H1 (cell line): ENCODE results near the gene FAHD1. TPM values are rescaled to one million over a fixed set of nuclear protein-coding genes. Genes with fewer than 3 reads are reported as not detected.

Source experiments
- CTCF ChIA-PET: fragments of 300-600 bp; sonication (Branson Sonifier 250); formaldehyde crosslinking; loops from one replicate; lab custom pipeline; 2021; ENCODE audit not compliant: partially characterized antibody; lab: Charles Lee
- POLR2A ChIA-PET: fragments of 300-600 bp; sonication (Branson Sonifier 250); formaldehyde crosslinking; loops from one replicate; lab custom pipeline; 2021; ENCODE audit warnings: inconsistent platforms; ENCODE audit not compliant: partially characterized antibody; lab: Charles Lee
- DNase-seq, 2 experiments: peaks; one replicate each; pipeline versions ENCODE4 v3.0.0 to v3.0.0-alpha.2; 2010 to 2022; ENCODE audit warnings: low spot score in 2 of 2, low read depth in 1 of 2, mixed read lengths in 1 of 2
- FAIRE-seq: peaks from 2 replicates; lab custom pipeline; 2011; peaks lifted over from hg19 to GRCh38; lab: Jason Lieb, UNC
- H2AFZ ChIP-seq: 2 replicates; pipeline ENCODE4 v1.8.1; 2012; ENCODE audit warnings: low read length, inconsistent platforms
- H2AK5ac ChIP-seq: 2 replicates; pipeline ENCODE4 v1.6.1; 2013; ENCODE audit warnings: low read depth, low read length
- H2BK120ac ChIP-seq: replicated peaks from 2 replicates; pipeline ENCODE3; 2013; ENCODE audit warnings: low read depth, low read length, inconsistent platforms
- H2BK12ac ChIP-seq: 2 replicates; pipeline ENCODE4 v1.6.1; 2013; ENCODE audit warnings: low read depth, low read length
- H2BK15ac ChIP-seq: 2 replicates; pipeline ENCODE4 v1.6.1; 2013; ENCODE audit warnings: low read length
- H2BK20ac ChIP-seq: 2 replicates; pipeline ENCODE4 v1.6.1; 2013; ENCODE audit warnings: low read length
- H2BK5ac ChIP-seq: 2 replicates; pipeline ENCODE4 v1.6.1; 2013; ENCODE audit warnings: low read depth, low read length
- H3K14ac ChIP-seq: 2 replicates; pipeline ENCODE4 v1.6.1; 2013; ENCODE audit warnings: inconsistent platforms; ENCODE audit not compliant: insufficient read length
- H3K18ac ChIP-seq: 2 replicates; pipeline ENCODE4 v1.6.1; 2013; ENCODE audit warnings: low read length; ENCODE audit errors: extremely low read depth
- H3K23ac ChIP-seq: 2 replicates; pipeline ENCODE4 v1.6.1; 2013; ENCODE audit warnings: inconsistent platforms; ENCODE audit not compliant: insufficient read length
- H3K23me2 ChIP-seq: 2 replicates; pipeline ENCODE4 v1.6.1; 2013; ENCODE audit warnings: low read depth, low read length
- H3K27ac ChIP-seq: 2 replicates; pipeline ENCODE4 v1.6.1; 2011; ENCODE audit warnings: low read depth, low read length, inconsistent platforms
- H3K27me3 ChIP-seq, 4 experiments: replicated peaks in 1 of 4; 1 replicate in 1 of 4; 2 replicates in 3 of 4; pipeline versions ENCODE4 v1.6.1 to v1.8.1; 2011 to 2013; ENCODE audit warnings: low read length in 3 of 4, mild to moderate bottlenecking in 3 of 4, inconsistent platforms in 2 of 4, mixed read lengths in 2 of 4, moderate library complexity in 1 of 4; ENCODE audit not compliant: control insufficient read depth in 3 of 4, insufficient read depth in 3 of 4; ENCODE audit errors: extremely low read depth in 1 of 4
- H3K36me3 ChIP-seq, 4 experiments: 2 replicates each; pipeline versions ENCODE4 v1.6.1 to v1.8.1; 2011 to 2013; ENCODE audit warnings: mild to moderate bottlenecking in 4 of 4, low read length in 3 of 4, moderate library complexity in 2 of 4, control low read depth in 1 of 4, inconsistent platforms in 1 of 4; ENCODE audit not compliant: insufficient read depth in 4 of 4, control insufficient read depth in 2 of 4
- H3K4ac ChIP-seq: replicated peaks from 2 replicates; pipeline ENCODE3; 2013; ENCODE audit warnings: low read length, low read depth, mixed read lengths, inconsistent platforms; ENCODE audit not compliant: insufficient read length
- H3K4me1 ChIP-seq, 4 experiments: replicated peaks in 1 of 4; 1 replicate in 1 of 4; 2 replicates in 3 of 4; pipeline versions ENCODE4 v1.6.1 to v1.8.1; 2011 to 2013; ENCODE audit warnings: low read length in 3 of 4, inconsistent platforms in 2 of 4, mixed read lengths in 1 of 4; ENCODE audit not compliant: insufficient read depth in 4 of 4, control insufficient read depth in 3 of 4
- H3K4me2 ChIP-seq, 2 experiments: 2 replicates each; pipeline versions ENCODE4 v1.6.1 to v1.8.1; 2011 to 2013; ENCODE audit warnings: low read depth in 2 of 2, low read length in 2 of 2, control low read depth in 1 of 2, inconsistent platforms in 1 of 2, mild to moderate bottlenecking in 1 of 2; ENCODE audit not compliant: insufficient read depth in 1 of 2
- H3K4me3 ChIP-seq, 4 experiments: fragments of 200-600, 300-600 bp in 1 of 4; sonication (generic), shearing (Covaris generic), sonication (Bioruptor Twin) in 1 of 4; 2 replicates each; pipeline versions ENCODE4 v1.5.1 to v1.8.1; 2011 to 2016; ENCODE audit warnings: low read length in 4 of 4, low read depth in 3 of 4, control low read depth in 2 of 4, inconsistent platforms in 2 of 4, mild to moderate bottlenecking in 2 of 4, mixed read lengths in 1 of 4, moderate library complexity in 1 of 4; ENCODE audit not compliant: insufficient read depth in 2 of 4; ENCODE audit errors: extremely low read depth in 1 of 4
- H3K56ac ChIP-seq: replicated peaks from 2 replicates; pipeline ENCODE3; 2013; ENCODE audit warnings: low read depth, mild to moderate bottlenecking, mixed read lengths, low read length, inconsistent platforms; ENCODE audit not compliant: insufficient read length
- H3K79me1 ChIP-seq: 2 replicates; pipeline ENCODE4 v1.6.1; 2013; ENCODE audit warnings: low read depth, low read length, control low read depth
- H3K79me2 ChIP-seq, 2 experiments: 2 replicates each; pipeline versions ENCODE4 v1.6.1 to v1.8.1; 2012 to 2013; ENCODE audit warnings: low read length in 2 of 2, mild to moderate bottlenecking in 2 of 2, inconsistent platforms in 1 of 2; ENCODE audit not compliant: insufficient read depth in 2 of 2, control insufficient read depth in 1 of 2
- H3K9ac ChIP-seq, 4 experiments: replicated peaks in 1 of 4; 1 replicate in 1 of 4; 2 replicates in 3 of 4; pipeline versions ENCODE4 v1.6.1 to v1.8.1; 2011 to 2013; ENCODE audit warnings: low read depth in 3 of 4, low read length in 3 of 4, control low read depth in 2 of 4, mild to moderate bottlenecking in 2 of 4, moderate library complexity in 2 of 4, inconsistent platforms in 1 of 4; ENCODE audit errors: extremely low read depth in 1 of 4
- H3K9me3 ChIP-seq, 2 experiments: 2 replicates each; pipeline versions ENCODE4 v1.6.1 to v1.8.1; 2012 to 2013; ENCODE audit warnings: mild to moderate bottlenecking in 2 of 2, moderate library complexity in 2 of 2, control low read depth in 1 of 2, inconsistent platforms in 1 of 2, low read depth in 1 of 2, low read length in 1 of 2, mixed read lengths in 1 of 2; ENCODE audit not compliant: insufficient read depth in 2 of 2
- H4K20me1 ChIP-seq, 2 experiments: replicated peaks in 1 of 2; 2 replicates each; pipeline versions ENCODE3 to v1.8.1; 2011 to 2013; ENCODE audit warnings: inconsistent platforms in 2 of 2, low read length in 2 of 2, mild to moderate bottlenecking in 1 of 2; ENCODE audit not compliant: insufficient read depth in 2 of 2, control insufficient read depth in 1 of 2
- H4K5ac ChIP-seq: 2 replicates; pipeline ENCODE4 v1.6.1; 2013; ENCODE audit warnings: low read length, low read depth, mixed read lengths, inconsistent platforms; ENCODE audit not compliant: insufficient read length
- H4K8ac ChIP-seq: 2 replicates; pipeline ENCODE4 v1.8.0; 2013; ENCODE audit warnings: mild to moderate bottlenecking, moderate library complexity, low read length, inconsistent platforms; ENCODE audit not compliant: insufficient read depth; ENCODE audit errors: extremely low read depth
- H4K91ac ChIP-seq: replicated peaks from 2 replicates; pipeline ENCODE3; 2013; ENCODE audit warnings: low read length, mixed read lengths, inconsistent platforms; ENCODE audit not compliant: insufficient read length
- CEBPB ChIP-seq: IDR thresholded peaks from 2 replicates; pipeline ENCODE4 v1.6.1; 2012; ENCODE audit warnings: low read depth, low read length
- CTCF ChIP-seq, 3 experiments: IDR thresholded peaks; 1 replicate in 2 of 3; 2 replicates in 1 of 3; pipeline versions ENCODE4 v1.5.1 to v1.6.1; 2011; ENCODE audit warnings: low read length in 3 of 3, mild to moderate bottlenecking in 3 of 3, inconsistent platforms in 2 of 3, low read depth in 1 of 3, moderate library complexity in 1 of 3; ENCODE audit not compliant: insufficient read depth in 1 of 3; ENCODE audit errors: control extremely low read depth in 1 of 3
- MAX ChIP-seq: IDR thresholded peaks from 2 replicates; pipeline ENCODE4 v1.6.1; 2012; ENCODE audit warnings: inconsistent platforms
- RAD21 ChIP-seq, 2 experiments: IDR thresholded peaks in 1 of 2; conservative IDR thresholded peaks in 1 of 2; 2 replicates each; pipeline ENCODE4 v1.6.1; 2011; ENCODE audit warnings: low read depth in 2 of 2, low read length in 2 of 2, improper control_type of control experiment in 1 of 2, inconsistent platforms in 1 of 2, mild to moderate bottlenecking in 1 of 2, moderate library complexity in 1 of 2
- SIN3A ChIP-seq, 2 experiments: IDR thresholded peaks in 1 of 2; conservative IDR thresholded peaks in 1 of 2; 2 replicates each; pipeline ENCODE4 v1.6.1; 2011 to 2012; ENCODE audit warnings: low read length in 2 of 2, improper control_type of control experiment in 1 of 2, low read depth in 1 of 2, mild to moderate bottlenecking in 1 of 2
- SP4 ChIP-seq: IDR thresholded peaks from 2 replicates; pipeline ENCODE4 v1.6.1; 2012; ENCODE audit warnings: low read length, inconsistent platforms
- SUZ12 ChIP-seq: fragments of 200-600 bp; sonication (generic); IDR thresholded peaks from 2 replicates; pipeline ENCODE4 v1.6.1; 2012; ENCODE audit warnings: mild to moderate bottlenecking, inconsistent platforms, low read length, moderate library complexity, mixed read lengths
- WGBS, 2 experiments: shearing (Covaris generic) in 1 of 2; methylation state at CpG; one replicate each; pipeline versions ENCODE4 v1.1.6 to v1.1.7; 2013 to 2015; ENCODE audit warnings: low lambda C conversion rate in 2 of 2, mixed read lengths in 2 of 2, inconsistent platforms in 1 of 2, low coverage in 1 of 2, missing lambda C conversion rate in 1 of 2; ENCODE audit not compliant: insufficient replicate concordance in 2 of 2, insufficient coverage in 1 of 2, insufficient read length in 1 of 2; ENCODE audit errors: extremely low coverage in 1 of 2, missing lambda C conversion rate in 1 of 2; 5-methylcytosine and 5-hydroxymethylcytosine counted together
- polyA plus RNA-seq, 7 experiments: library from polyadenylated mRNA; depleted of rRNA in 3 of 7; stranded (reverse) in 5 of 7; unstranded in 2 of 7; fragments of >200 nt in 5 of 7; fragments of 200-250 nt in 2 of 7; gene quantifications; 1 replicate in 5 of 7; 2 replicates in 1 of 7; 4 replicates in 1 of 7; pipeline versions ENCODE4 v1.2.1 to v1.2.3, GENCODE V29; 2011 to 2013; ENCODE audit warnings: missing spikeins in 2 of 7, mixed read lengths in 2 of 7
- total RNA-seq: library from RNA; stranded (reverse); fragmentation: NEBNext Ultra II Directional; extraction: Animal tissue kit (Norgen Biotek cat#: 25700); gene quantifications from 2 replicates; pipeline ENCODE4 v1.2.1, GENCODE V29; 2021
- TF ChIP-seq, protein P1 (sequence below): IDR thresholded peaks from 2 replicates; pipeline ENCODE4 v1.6.1; 2011; ENCODE audit warnings: low read depth, mild to moderate bottlenecking, low read length; ENCODE audit not compliant: insufficient read depth

The FAHD1 gene
- total and polyA plus RNA-seq, 2 of the 8 experiments (the other 6 are each of a cell fraction or from before 2014, with no cell fraction given): 20.4 to 31.9 TPM

DNA sequence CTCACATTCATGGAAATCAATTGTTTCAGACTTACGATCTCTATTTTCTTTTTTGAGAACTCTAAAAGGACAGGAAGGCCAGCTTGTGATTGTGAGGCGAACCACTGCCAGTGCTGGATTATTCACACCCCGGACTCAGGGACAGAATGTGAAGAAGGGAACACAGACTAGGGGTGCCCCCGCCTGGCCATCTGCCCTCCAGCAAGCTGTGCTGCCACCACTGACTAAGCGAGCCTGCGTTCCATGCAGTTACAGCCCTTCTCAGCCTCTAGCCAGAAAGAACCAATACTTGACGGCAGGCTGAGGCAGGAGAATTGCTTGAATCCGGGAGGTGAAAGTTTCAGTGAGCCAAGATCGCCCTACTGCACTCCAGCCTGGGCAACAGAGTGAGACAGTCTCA is 3.2 kb upstream of the FAHD1 start:
- no peak overlapping the region for H3K4ac ChIP-seq
- no peak overlapping the region for H3K27ac ChIP-seq
- no peak overlapping the region for H2BK20ac ChIP-seq
- H3K4me2 ChIP-seq: no peak overlapping the region
- H3K14ac ChIP-seq: no peak overlapping the region
- DNase-seq (peak in 1 of 2 experiments; percentile 58), FAIRE-seq (peak; percentile 60)
- no peak overlapping the region for H2AK5ac ChIP-seq
- peaks cover 0 to 14% of the 10 kb centered on the region in 2 experiments; a peak in 2 of 4 replicates for H3K79me2 ChIP-seq
- 62% methylated on average over 9 of the region's 9 CpGs; no CpG with 5 or more reads in 1 of the 2 experiments for WGBS, 2 experiments
- H3K27me3 ChIP-seq: peaks cover 0 to 5% (median 0%) of the 10 kb centered on the region in 4 experiments; a peak in 4 of 7 replicates
- H3K18ac ChIP-seq: no peak overlapping the region
- H2BK15ac ChIP-seq: no peak overlapping the region
- CTCF ChIA-PET: interaction anchor here (0.8 to 2.9 kb wide), 13 partner anchors 9 to 122 kb away, joined by 3 to 14 read pairs (median 4); partner anchors contain the start of genes MAPK8IP3, NUBP2 and SPSB3
- no peaks in the 10 kb centered on the region for H3K9me3 ChIP-seq
- no peak overlapping the region for H2BK120ac ChIP-seq
- no peak overlapping the region for H4K5ac ChIP-seq
- peaks cover 4 to 12% of the 10 kb centered on the region in 2 experiments for H4K20me1 ChIP-seq
- H3K9ac ChIP-seq: no peak overlapping the region
- no peak overlapping the region for H2AFZ ChIP-seq
- H2BK12ac ChIP-seq: no peak overlapping the region
- H3K56ac ChIP-seq: no peak overlapping the region
- H3K23me2 ChIP-seq: peaks cover 3% of the 10 kb centered on the region; the same call in 1 of the 2 replicates
- H4K91ac ChIP-seq: no peak overlapping the region
- H3K4me1 ChIP-seq: peaks cover 0 to 10% (median 3%) of the 10 kb centered on the region in 4 experiments; a peak in 5 of 7 replicates
- H2BK5ac ChIP-seq: no peak overlapping the region
- H3K79me1 ChIP-seq: peaks cover 8% of the 10 kb centered on the region
- no peak overlapping the region for H4K8ac ChIP-seq
- peaks cover 0 to 2% (median 0%) of the 10 kb centered on the region in 4 experiments; a peak in 2 of 8 replicates for H3K36me3 ChIP-seq
- TF ChIP-seq RAD21 (IDR thresholded peaks at IDR 0.05 in 1 of 2, conservative IDR thresholded peaks at IDR 0.05 in 1 of 2; ENCODE audit: low read depth in 2 of 2, low read length in 2 of 2) (peak; percentile 59 to 70), CTCF (IDR thresholded peaks at IDR 0.05; ENCODE audit: control extremely low read depth in 1 of 3, insufficient read depth in 1 of 3, low read depth in 1 of 3, low read length in 3 of 3) (peak; percentile 63 to 74 (median 66)), SP4 (no peak), SUZ12 (no peak), CEBPB (no peak), MAX (peak; percentile 35; the same call in 1 of the 2 replicates), SIN3A (conservative IDR thresholded peaks at IDR 0.05 in 1 of 2, IDR thresholded peaks at IDR 0.05 in 1 of 2; ENCODE audit: low read depth in 1 of 2, low read length in 2 of 2) (no peak)
- TF ChIP-seq, protein P1, sequence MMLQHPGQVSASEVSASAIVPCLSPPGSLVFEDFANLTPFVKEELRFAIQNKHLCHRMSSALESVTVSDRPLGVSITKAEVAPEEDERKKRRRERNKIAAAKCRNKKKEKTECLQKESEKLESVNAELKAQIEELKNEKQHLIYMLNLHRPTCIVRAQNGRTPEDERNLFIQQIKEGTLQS: no peak
- H3K4me3 ChIP-seq: no peak overlapping the region
- no peak overlapping the region for H3K23ac ChIP-seq
- POLR2A ChIA-PET: interaction anchor here (0.9 to 1.6 kb wide), 2 partner anchors 51 to 53 kb away, joined by 4 read pairs; partner anchors contain the start of gene NME3
